Brain microvascular endothelial cell (primary cell): ENCODE measurements around the gene PRR36.

Experiments
- DNase-seq: peaks from one replicate; pipeline ENCODE4 v3.0.0-alpha.2; 2020
- H3K27ac ChIP-seq: fragments of 250-450 bp; sonication (Bioruptor Pico); 2 replicates; pipeline ENCODE4 v1.5.1; 2020; ENCODE audit warnings: mild to moderate bottlenecking, moderate library complexity
- H3K27me3 ChIP-seq: fragments of 250-450 bp; sonication (Bioruptor Pico); replicated peaks from 2 replicates; pipeline ENCODE4 v1.5.1; 2020; ENCODE audit warnings: mild to moderate bottlenecking
- H3K36me3 ChIP-seq: fragments of 250-450 bp; sonication (Bioruptor Pico); replicated peaks from 2 replicates; pipeline ENCODE4 v1.5.1; 2020; ENCODE audit warnings: mild to moderate bottlenecking
- H3K4me3 ChIP-seq: 2 replicates; pipeline ENCODE4 v1.5.1; 2011; ENCODE audit warnings: low read depth, mild to moderate bottlenecking, control low read depth, low read length, moderate library complexity
- CTCF ChIP-seq: IDR thresholded peaks from 2 replicates; pipeline ENCODE4 v1.5.1; 2011; ENCODE audit warnings: low read depth, mild to moderate bottlenecking, moderate library complexity, low read length, control low read depth, inconsistent platforms; ENCODE audit errors: missing control alignments
- in situ Hi-C: cut with HindIII; loops from 2 replicates; pipeline ENCODE4 v1.10.0; 2017; ENCODE audit warnings: low sequenced_read_pairs, low pct_ligation_motif_present

PRR36 gene

GRCh38 chr19:7846155-7846646, 28.0 kb downstream of the PRR36 start:
- DNase-seq = no peak
- no peak for TF ChIP-seq CTCF
- Histone ChIP-seq H3K4me3 (no peak overlapping the region), H3K27ac (no peak overlapping the region), H3K36me3 (peaks cover 3% of the 10 kb centered on the region), H3K27me3 (no peaks in the 10 kb centered on the region)
- in situ Hi-C loops = no loop called here

- DNase-seq = no peak
- Histone ChIP-seq H3K36me3 (peaks cover 3% of the 10 kb centered on the region), H3K27ac (no peak overlapping the region), H3K4me3 (no peak overlapping the region), H3K27me3 (no peaks in the 10 kb centered on the region)
- in situ Hi-C loops = no loop called here
- TF ChIP-seq CTCF = no peak
These were observed 28.6 kb downstream of the PRR36 start for GRCh38 chr19:7845390-7846154.

- DNase-seq = no peak
- Histone ChIP-seq H3K36me3 (peaks cover 3% of the 10 kb centered on the region), H3K4me3 (no peak overlapping the region), H3K27ac (no peak overlapping the region), H3K27me3 (no peaks in the 10 kb centered on the region)
- no peak for TF ChIP-seq CTCF
- in situ Hi-C loops = no loop called here
These were observed 29.2 kb downstream of the PRR36 start for GRCh38 chr19:7844951-7845350.

- Histone ChIP-seq H3K36me3 (peaks cover 3% of the 10 kb centered on the region), H3K4me3 (no peak overlapping the region), H3K27ac (no peak overlapping the region), H3K27me3 (no peaks in the 10 kb centered on the region)
- DNase-seq = no peak
- TF ChIP-seq CTCF = no peak
- in situ Hi-C loops = no loop called here
These were observed 29.8 kb downstream of the PRR36 start for GRCh38 chr19:7844405-7844804.

GRCh38 chr19:7843521-7843920, 30.7 kb downstream of the PRR36 start:
- in situ Hi-C loops = no loop called here
- no peak for TF ChIP-seq CTCF
- no peaks in the 10 kb centered on the region for H3K27me3 ChIP-seq

GRCh38 chr19:7842661-7843294, 31.4 kb downstream of the PRR36 start:
- Histone ChIP-seq H3K27me3 (no peaks in the 10 kb centered on the region), H3K36me3 (no peaks in the 10 kb centered on the region), H3K4me3 (no peak overlapping the region), H3K27ac (no peak overlapping the region)
- no peak for DNase-seq
- in situ Hi-C loops = no loop called here
- no peak for TF ChIP-seq CTCF

More at GRCh38 chr19:7843521-7843920, 30.7 kb downstream of the PRR36 start:
- Histone ChIP-seq H3K27ac (no peak overlapping the region), H3K4me3 (no peak overlapping the region), H3K36me3 (no peaks in the 10 kb centered on the region)
- no peak for DNase-seq
